Thoracic aorta (tissue), 2 donors: ENCODE measurements around the gene DLX2. TPM values are rescaled to one million over a fixed set of nuclear protein-coding genes. Genes with fewer than 3 reads are reported as not detected.

ENCODE experiments used
- ATAC-seq: fragments of 150-250 bp; one replicate; pipeline ENCODE4 v1.8.0; 2017; ENCODE audit warnings: low read depth; ENCODE audit not compliant: insufficient number of reproducible peaks, low FRiP score
- DNase-seq: peaks from one replicate; pipeline ENCODE4 v3.0.0-alpha.2; 2020; ENCODE audit warnings: low spot score
- H3K27ac ChIP-seq, 2 donors: fragments of 200-600 bp; sonication (generic); 1 replicate in 1 of 2; 2 replicates in 1 of 2; pipeline ENCODE4 v1.5.1; 2016; ENCODE audit warnings: mild to moderate bottlenecking in 2 of 2, moderate library complexity in 2 of 2
- H3K27me3 ChIP-seq: fragments of 200-600 bp; sonication (generic); replicated peaks from 2 replicates; pipeline ENCODE4 v1.6.0; 2016; ENCODE audit warnings: mild to moderate bottlenecking; ENCODE audit not compliant: insufficient read depth
- H3K36me3 ChIP-seq: fragments of 200-600 bp; sonication (generic); one replicate; pipeline ENCODE4 v1.5.1; 2016
- H3K4me1 ChIP-seq, 2 donors: fragments of 200-600 bp; sonication (generic); 1 replicate in 1 of 2; 2 replicates in 1 of 2; pipeline versions ENCODE4 v1.5.1 to v1.6.0; 2016; ENCODE audit warnings: low read depth in 2 of 2, mild to moderate bottlenecking in 1 of 2; ENCODE audit not compliant: control insufficient read depth in 1 of 2
- H3K4me3 ChIP-seq: fragments of 200-600 bp; sonication (generic); 2 replicates; pipeline ENCODE4 v1.5.1; 2016; ENCODE audit warnings: mild to moderate bottlenecking
- H3K9me3 ChIP-seq: fragments of 200-600 bp; sonication (generic); 2 replicates; pipeline ENCODE4 v1.5.1; 2016
- total RNA-seq, 2 donors: library from RNA; depleted of rRNA; stranded (reverse); fragments of >200 nt; gene quantifications; one replicate each; pipeline versions ENCODE4 v1.1.0 to v1.2.3, GENCODE V29; 2016
- TF ChIP-seq, protein P1 (sequence below): fragments of 200-600 bp; sonication (generic); IDR thresholded peaks from one replicate; pipeline ENCODE4 v1.5.1; 2019; ENCODE audit warnings: antibody characterized with exemption

The DLX2 gene
- total RNA-seq, 2 donors from 2014 or later = 1.6 TPM; not detected in 1

DNA sequence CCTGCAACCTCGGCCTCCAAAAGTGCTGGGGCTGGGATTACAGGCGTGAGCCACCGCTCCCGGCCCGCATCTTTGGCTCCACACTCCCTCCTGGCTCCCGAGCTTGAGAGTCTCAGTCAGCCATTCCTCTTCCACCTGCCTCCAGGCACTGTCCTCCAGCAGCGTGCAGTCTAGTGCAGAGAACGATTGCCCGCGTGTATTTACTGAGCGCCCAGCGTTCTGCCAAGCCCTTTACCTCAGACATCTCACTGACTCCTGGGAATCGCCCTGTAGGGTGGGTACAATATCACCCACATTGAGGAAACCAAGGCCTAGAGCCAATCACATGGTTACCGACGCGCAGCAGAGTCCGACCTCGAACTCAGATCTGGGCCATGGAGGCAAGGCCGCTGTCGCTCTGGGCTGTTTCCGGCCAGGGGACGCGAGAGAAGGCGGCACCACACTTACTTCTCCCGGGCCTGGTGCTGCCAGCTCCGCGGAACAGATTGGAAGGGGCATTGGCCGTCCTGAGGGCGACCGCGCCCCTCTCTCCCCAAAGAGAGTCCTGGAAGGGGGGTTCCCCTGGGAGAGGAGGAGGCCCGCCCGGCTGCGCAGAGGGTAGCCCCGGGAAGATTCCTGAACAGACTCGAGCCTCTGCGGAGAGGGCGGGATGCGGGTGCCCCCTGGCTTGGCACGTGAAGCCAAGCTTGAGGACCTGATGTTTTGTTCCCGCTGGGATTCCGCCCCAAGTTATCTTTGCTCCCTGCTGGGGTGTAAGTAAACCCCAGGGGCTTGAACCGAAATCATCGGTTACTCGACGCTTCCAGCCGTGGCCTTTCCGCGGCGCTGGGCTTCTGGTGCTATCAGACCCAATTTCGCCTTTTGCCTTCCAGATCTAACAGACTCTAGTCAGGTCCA is 5.2 kb upstream of the DLX2 start:
- ATAC-seq (no peak), DNase-seq (no peak)
- Histone ChIP-seq H3K4me1 (peaks cover 14 to 19% of the 10 kb centered on the region in 2 donors), H3K36me3 (no peaks in the 10 kb centered on the region), H3K4me3 (peak overlapping the region; percentile 33), H3K9me3 (no peaks in the 10 kb centered on the region), H3K27me3 (peaks cover 43% of the 10 kb centered on the region), H3K27ac (no peak overlapping the region)
- TF ChIP-seq, protein P1, sequence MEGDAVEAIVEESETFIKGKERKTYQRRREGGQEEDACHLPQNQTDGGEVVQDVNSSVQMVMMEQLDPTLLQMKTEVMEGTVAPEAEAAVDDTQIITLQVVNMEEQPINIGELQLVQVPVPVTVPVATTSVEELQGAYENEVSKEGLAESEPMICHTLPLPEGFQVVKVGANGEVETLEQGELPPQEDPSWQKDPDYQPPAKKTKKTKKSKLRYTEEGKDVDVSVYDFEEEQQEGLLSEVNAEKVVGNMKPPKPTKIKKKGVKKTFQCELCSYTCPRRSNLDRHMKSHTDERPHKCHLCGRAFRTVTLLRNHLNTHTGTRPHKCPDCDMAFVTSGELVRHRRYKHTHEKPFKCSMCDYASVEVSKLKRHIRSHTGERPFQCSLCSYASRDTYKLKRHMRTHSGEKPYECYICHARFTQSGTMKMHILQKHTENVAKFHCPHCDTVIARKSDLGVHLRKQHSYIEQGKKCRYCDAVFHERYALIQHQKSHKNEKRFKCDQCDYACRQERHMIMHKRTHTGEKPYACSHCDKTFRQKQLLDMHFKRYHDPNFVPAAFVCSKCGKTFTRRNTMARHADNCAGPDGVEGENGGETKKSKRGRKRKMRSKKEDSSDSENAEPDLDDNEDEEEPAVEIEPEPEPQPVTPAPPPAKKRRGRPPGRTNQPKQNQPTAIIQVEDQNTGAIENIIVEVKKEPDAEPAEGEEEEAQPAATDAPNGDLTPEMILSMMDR = no peak

DNA sequence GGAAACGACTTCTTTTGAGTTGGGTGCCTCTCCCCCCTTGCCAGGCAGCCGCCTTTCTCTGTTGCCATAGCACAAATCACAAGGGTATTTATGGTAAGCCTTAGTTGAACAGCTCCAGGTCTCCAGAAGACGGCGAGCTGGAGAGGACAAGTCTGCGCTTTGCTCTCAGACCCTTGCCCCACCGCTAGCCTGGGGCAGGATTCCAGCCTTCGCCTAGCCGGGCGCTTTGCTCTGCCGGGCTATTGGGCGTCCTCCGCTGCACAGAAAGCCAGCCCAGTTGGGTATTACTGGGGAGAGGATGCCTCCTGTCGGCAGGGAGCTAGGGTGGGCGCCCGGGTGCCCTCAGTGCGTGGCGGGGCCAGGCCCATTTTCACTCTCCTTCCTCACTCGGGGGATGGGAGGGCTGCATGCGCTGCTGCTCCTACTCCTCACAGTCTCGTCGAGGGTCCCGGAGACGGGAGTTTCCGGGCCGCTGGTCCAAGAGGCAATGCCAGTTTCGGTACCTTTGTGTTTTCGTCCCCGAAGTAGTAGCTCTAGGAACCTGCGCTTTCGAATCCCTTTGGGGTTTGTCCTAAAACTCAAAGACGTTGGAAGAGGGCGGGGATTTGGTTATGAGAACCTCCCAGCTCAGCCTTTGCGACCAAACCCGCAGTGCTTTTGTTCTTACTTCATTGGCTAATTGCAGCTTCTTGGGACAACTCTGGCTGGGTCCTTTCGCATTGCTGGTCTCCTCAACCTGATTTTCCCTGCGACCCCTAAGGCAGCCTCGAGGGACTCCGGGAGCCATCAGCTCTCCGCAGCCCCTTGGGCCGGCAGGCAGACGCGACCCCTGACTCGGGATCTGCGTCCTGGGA is 3.6 kb upstream of the DLX2 start:
- Histone ChIP-seq H3K4me1 (peaks cover 24 to 34% of the 10 kb centered on the region in 2 donors), H3K4me3 (peak overlapping the region; percentile 59), H3K9me3 (no peaks in the 10 kb centered on the region), H3K36me3 (no peaks in the 10 kb centered on the region), H3K27ac (no peak overlapping the region), H3K27me3 (peaks cover 45% of the 10 kb centered on the region)
- DNase-seq (no peak), ATAC-seq (no peak)
- TF ChIP-seq, protein P1 = no peak

DNA sequence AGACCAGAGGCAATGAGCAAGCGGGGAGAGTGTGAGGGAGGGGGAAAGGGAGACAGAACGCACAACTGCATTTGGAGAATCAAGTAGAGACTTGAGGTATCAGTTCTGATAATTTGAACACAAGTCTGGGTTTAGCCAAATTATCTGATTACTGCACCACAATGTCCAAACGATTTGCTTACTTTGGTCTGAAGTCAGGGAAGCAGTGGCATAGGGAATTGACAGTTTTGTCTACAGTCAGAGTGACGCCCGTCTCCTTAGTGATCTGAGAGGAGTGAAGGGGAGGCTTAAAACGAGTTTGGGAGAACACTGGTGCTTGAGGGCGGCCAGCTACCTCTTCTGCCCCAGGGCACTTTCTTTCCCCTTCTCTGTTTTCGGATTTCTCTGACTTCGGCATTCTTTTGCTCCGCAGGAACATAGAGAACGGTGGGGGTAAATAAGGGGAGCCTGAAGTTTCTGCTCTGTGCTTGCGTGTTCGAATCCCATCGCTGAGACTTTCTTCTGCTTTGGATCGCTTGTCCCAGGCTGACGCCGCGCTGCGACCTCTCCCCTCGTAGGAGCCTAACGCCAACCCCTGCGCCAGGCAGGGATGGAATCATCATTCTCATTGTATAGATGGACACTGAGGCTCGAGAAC is 2.9 kb upstream of the DLX2 start:
- ATAC-seq = no peak
- Histone ChIP-seq H3K4me3 (peak overlapping the region; percentile 59), H3K9me3 (no peaks in the 10 kb centered on the region), H3K36me3 (no peaks in the 10 kb centered on the region), H3K27ac (no peak overlapping the region), H3K27me3 (peaks cover 53% of the 10 kb centered on the region), H3K4me1 (peaks cover 29 to 41% of the 10 kb centered on the region in 2 donors)
- TF ChIP-seq, protein P1 = no peak
- DNase-seq = no peak

DNA sequence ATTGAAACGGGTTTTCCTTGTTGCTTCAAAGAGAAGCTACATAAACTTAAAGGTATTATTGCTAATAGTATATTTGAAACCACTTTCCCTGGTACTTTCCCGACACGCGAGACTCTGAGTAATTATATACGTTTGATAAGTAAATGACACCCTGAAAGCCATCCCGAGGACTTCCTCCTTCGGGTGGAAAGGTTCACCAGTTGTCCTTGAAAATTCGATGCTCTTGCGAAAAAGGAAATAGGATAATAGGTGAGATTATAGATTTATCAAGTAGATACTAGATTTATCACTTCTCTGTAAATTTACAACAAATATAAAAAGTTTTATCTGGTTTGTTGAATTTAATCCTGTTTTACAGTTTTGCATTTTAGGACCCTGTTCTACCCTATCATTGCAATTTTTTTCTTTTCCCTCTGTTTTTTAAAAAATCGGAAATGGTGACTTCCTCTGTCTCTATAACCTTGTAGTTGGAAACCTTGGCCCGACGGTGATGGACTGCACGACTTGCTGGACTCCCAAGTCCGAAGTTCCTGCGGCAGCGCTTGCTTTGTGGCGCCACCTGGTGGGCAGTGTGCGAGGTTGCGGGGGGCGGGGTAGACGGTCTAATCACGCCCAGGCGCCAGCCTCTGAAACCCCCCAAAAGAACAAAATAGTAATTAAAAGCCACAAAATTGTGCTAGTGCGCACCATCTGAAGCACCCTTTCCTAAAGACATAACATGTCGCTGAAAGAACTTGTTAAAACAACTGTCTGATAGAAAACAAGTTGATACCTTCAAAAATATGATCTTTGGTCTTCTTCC is 972 bp upstream of the DLX2 start:
- Histone ChIP-seq H3K27me3 (peaks cover 69% of the 10 kb centered on the region), H3K9me3 (no peaks in the 10 kb centered on the region), H3K4me1 (peaks cover 40 to 61% of the 10 kb centered on the region in 2 donors), H3K4me3 (peak overlapping the region; percentile 72), H3K27ac (no peak overlapping the region), H3K36me3 (no peaks in the 10 kb centered on the region)
- DNase-seq (no peak), ATAC-seq (no peak)
- TF ChIP-seq, protein P1 = peak; percentile 70
